GM23338 (cell line): ENCODE results near the gene TMEM176B. TPM values are rescaled to one million over a fixed set of nuclear protein-coding genes. Genes with fewer than 3 reads are reported as not detected.
A peak's percentile ranks its signal among the peaks of the same experiment; 100 is the strongest.

Experiments used
- ATAC-seq: fragments of 200-7000 bp; cut with Tn5 transposase; 3 replicates; pipeline ENCODE4 v1.9.1; 2020
- DNase-seq: peaks from one replicate; pipeline ENCODE4 v3.0.0-alpha.2; 2015; ENCODE audit warnings: low spot score
- H2AFZ ChIP-seq: fragments of 200-600 bp; sonication (generic); 2 replicates; pipeline ENCODE4 v1.8.0; 2016; ENCODE audit warnings: antibody characterized with exemption, mild to moderate bottlenecking, moderate library complexity
- H3F3A ChIP-seq: fragments of 200-600 bp; sonication (generic); replicated peaks from 2 replicates; pipeline ENCODE4 v1.8.0; 2017; ENCODE audit warnings: antibody characterized with exemption, mixed run types, low read depth
- H3K27ac ChIP-seq: fragments of 200-600 bp; sonication (generic); 2 replicates; pipeline ENCODE4 v1.6.1; 2016; ENCODE audit warnings: low read depth
- H3K27me3 ChIP-seq: fragments of 200-600 bp; sonication (generic); 2 replicates; pipeline ENCODE4 v1.8.0; 2016; ENCODE audit warnings: mild to moderate bottlenecking, mixed run types, moderate library complexity; ENCODE audit not compliant: insufficient read depth
- H3K36me3 ChIP-seq: fragments of 200-600 bp; sonication (generic); 2 replicates; pipeline ENCODE4 v1.8.0; 2016; ENCODE audit warnings: mild to moderate bottlenecking; ENCODE audit not compliant: insufficient read depth
- H3K4me1 ChIP-seq: fragments of 200-600 bp; sonication (generic); 2 replicates; pipeline ENCODE4 v1.8.0; 2016; ENCODE audit warnings: mild to moderate bottlenecking, moderate library complexity; ENCODE audit not compliant: insufficient read depth
- H3K4me2 ChIP-seq: fragments of 200-600 bp; sonication (generic); 2 replicates; pipeline ENCODE4 v1.7.1; 2017; ENCODE audit warnings: mixed run types
- H3K4me3 ChIP-seq: fragments of 200-600 bp; sonication (generic); 2 replicates; pipeline ENCODE4 v1.6.1; 2016; ENCODE audit warnings: mixed run types
- H3K79me2 ChIP-seq: fragments of 200-600 bp; sonication (generic); replicated peaks from 2 replicates; pipeline ENCODE4 v1.8.0; 2017; ENCODE audit warnings: mild to moderate bottlenecking; ENCODE audit not compliant: insufficient read depth
- H3K9me2 ChIP-seq: fragments of 200-600 bp; sonication (generic); 2 replicates; pipeline ENCODE4 v1.8.0; 2017; ENCODE audit not compliant: insufficient read depth
- H4K20me1 ChIP-seq: fragments of 200-600 bp; sonication (generic); replicated peaks from 2 replicates; pipeline ENCODE4 v1.8.0; 2017; ENCODE audit warnings: mild to moderate bottlenecking; ENCODE audit not compliant: insufficient read depth
- H3K27ac Mint-ChIP-seq: 2 replicates; pipeline ENCODE4 v1.8.0; 2020; ENCODE audit warnings: inconsistent platforms, mild to moderate bottlenecking, moderate library complexity, mixed read lengths
- H3K27me3 Mint-ChIP-seq: 3 replicates; pipeline ENCODE4 v1.8.0; 2022; ENCODE audit warnings: low read depth, mild to moderate bottlenecking, moderate library complexity, mixed read lengths, inconsistent platforms; ENCODE audit not compliant: insufficient read depth, poor library complexity
- H3K36me3 Mint-ChIP-seq: 3 replicates; pipeline ENCODE4 v1.8.0; 2021; ENCODE audit warnings: low read depth, mild to moderate bottlenecking, inconsistent platforms, moderate library complexity, mixed read lengths
- H3K4me1 Mint-ChIP-seq: 3 replicates; pipeline ENCODE4 v1.8.0; 2020; ENCODE audit warnings: mild to moderate bottlenecking, inconsistent platforms, mixed read lengths
- H3K4me3 Mint-ChIP-seq: 3 replicates; pipeline ENCODE4 v1.8.0; 2021; ENCODE audit warnings: moderate library complexity, mild to moderate bottlenecking, inconsistent platforms, mixed read lengths
- H3K9me3 Mint-ChIP-seq: 3 replicates; pipeline ENCODE4 v1.8.0; 2020; ENCODE audit warnings: moderate library complexity, mild to moderate bottlenecking, inconsistent platforms, mixed read lengths
- EZH2 ChIP-seq: fragments of 200-600 bp; sonication (generic); IDR thresholded peaks from one replicate; pipeline ENCODE4 v1.8.0; 2017; ENCODE audit warnings: antibody characterized with exemption, mild to moderate bottlenecking, low read depth; ENCODE audit not compliant: unreplicated experiment
- EZH2phosphoT487 ChIP-seq: fragments of 200-600 bp; sonication (generic); IDR thresholded peaks from one replicate; pipeline ENCODE4 v1.8.1; 2018; ENCODE audit warnings: antibody characterized with exemption; ENCODE audit not compliant: unreplicated experiment
- JUNB ChIP-seq: IDR thresholded peaks from one replicate; pipeline ENCODE4 v1.6.1; 2016; ENCODE audit warnings: antibody characterized with exemption; ENCODE audit not compliant: unreplicated experiment
- NANOG ChIP-seq: IDR thresholded peaks from 2 replicates; pipeline ENCODE4 v1.6.1; 2016; ENCODE audit warnings: antibody characterized with exemption, borderline replicate concordance
- POLR2AphosphoS5 ChIP-seq: IDR thresholded peaks from 2 replicates; pipeline ENCODE4 v1.6.1; 2016; ENCODE audit warnings: antibody characterized with exemption, low read depth
- STAT1 ChIP-seq: IDR thresholded peaks from one replicate; pipeline ENCODE4 v1.6.1; 2016; ENCODE audit warnings: antibody characterized with exemption; ENCODE audit not compliant: unreplicated experiment
- ZNF114 ChIP-seq: fragments of 250-450 bp; sonication (Bioruptor Pico); IDR thresholded peaks from 2 replicates; pipeline ENCODE4 v1.5.0; 2020; ENCODE audit warnings: mild to moderate bottlenecking, moderate library complexity
- polyA plus RNA-seq: library from polyadenylated mRNA; unstranded; fragments of >200 nt; fragmentation: Nextera tagmentation; extraction: Ambion mirVana; gene quantifications from 2 replicates; pipeline ENCODE4 v1.2.1, GENCODE V29; 2016
- total RNA-seq: library from RNA; depleted of rRNA; stranded (reverse); fragments of >200 nt; shearing (Covaris generic); gene quantifications from 2 replicates; pipeline ENCODE4 v1.2.3, GENCODE V29; 2014
- TF ChIP-seq, protein P1 (sequence below): fragments of 250-450 bp; sonication (Bioruptor Pico); IDR thresholded peaks from 2 replicates; pipeline ENCODE4 v1.5.0; 2020; ENCODE audit warnings: mild to moderate bottlenecking, moderate library complexity
- TF ChIP-seq, protein P2 (sequence below), 2 experiments: fragments of 200-600 bp in 1 of 2; sonication (generic) in 1 of 2; conservative IDR thresholded peaks; 2 replicates each; pipeline versions ENCODE4 v1.5.1 to v1.6.1; 2016 to 2017; ENCODE audit warnings: antibody characterized with exemption in 2 of 2, low read depth in 2 of 2, mild to moderate bottlenecking in 2 of 2, moderate library complexity in 1 of 2
- TF ChIP-seq, protein P3 (sequence below): IDR thresholded peaks from one replicate; pipeline ENCODE4 v1.6.1; 2018; ENCODE audit warnings: antibody characterized with exemption; ENCODE audit not compliant: unreplicated experiment

The TMEM176B gene
- total and polyA plus RNA-seq, 2 experiments from 2014 or later, result 0.35 to 0.42 TPM

DNA sequence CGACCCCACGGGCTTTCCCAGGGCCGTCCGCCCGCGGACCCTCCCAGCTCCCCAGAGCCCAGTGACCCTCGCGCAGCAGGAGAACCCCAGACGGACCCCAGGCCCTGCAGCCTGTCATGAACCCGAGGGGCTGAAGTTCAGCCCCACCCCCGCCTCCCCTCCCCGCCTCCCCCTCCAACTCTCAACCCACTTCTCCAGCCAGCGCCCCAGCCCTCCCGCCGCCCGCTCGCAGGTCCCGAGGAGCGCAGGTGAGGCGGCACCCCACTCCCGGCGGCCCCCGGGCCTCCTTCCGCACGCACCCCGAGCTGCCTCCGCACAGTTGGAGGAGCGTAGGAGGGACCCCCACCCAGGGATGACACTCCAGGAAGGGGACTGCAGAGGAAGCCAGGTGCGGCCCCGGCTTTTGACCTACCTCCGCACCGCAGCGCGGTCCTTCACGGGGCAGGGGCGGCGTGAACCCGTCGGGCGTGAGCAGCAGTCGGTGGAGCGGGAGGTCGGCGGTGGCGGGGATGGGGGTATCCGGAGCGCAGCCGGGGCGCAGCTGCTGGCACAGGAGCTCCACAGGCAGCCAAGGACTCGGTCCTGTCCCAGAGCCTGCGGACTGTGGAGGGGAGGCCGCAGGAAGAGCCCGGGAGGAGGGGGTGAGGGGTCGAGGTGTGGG is 547 bp upstream of the TMEM176B start, which contains the start of gene TMEM176A:
Gene TMEM176A (plus strand): TSS at position 189 of the 661 bp plus-strand sequence. CDS start 782 bp downstream, outside the sequence.
- H3K36me3 ChIP-seq, result no peaks in the 10 kb centered on the region
- no peaks in the 10 kb centered on the region for H3K4me1 ChIP-seq
- H3K79me2 ChIP-seq, result no peaks in the 10 kb centered on the region
- peak within 1 kb of the TSS; percentile 90 for H3K4me2 ChIP-seq
- H3K4me3 ChIP-seq, result peak within 1 kb of the TSS; percentile 66
- peaks cover 79% of the 10 kb centered on the region for H3K27me3 ChIP-seq
- peak; percentile 37 for DNase-seq
- Mint-ChIP-seq H3K27me3 (peaks cover 44% of the 10 kb centered on the region), H3K36me3 (no peaks in the 10 kb centered on the region; the same call in none of the 3 replicates), H3K27ac (no peak within 1 kb of the TSS), H3K4me3 (peak within 1 kb of the TSS; percentile 68), H3K4me1 (peaks cover 19% of the 10 kb centered on the region), H3K9me3 (peaks cover under 1% of the 10 kb centered on the region)
- H3K27ac ChIP-seq, result no peak within 1 kb of the TSS
- peak; percentile 50 for ATAC-seq
- no peaks in the 10 kb centered on the region for H3K9me2 ChIP-seq
- peak within 1 kb of the TSS; percentile 96 for H2AFZ ChIP-seq
- H4K20me1 ChIP-seq, result peaks cover 3% of the 10 kb centered on the region; the same call in 1 of the 2 replicates
- TF ChIP-seq, protein P1, sequence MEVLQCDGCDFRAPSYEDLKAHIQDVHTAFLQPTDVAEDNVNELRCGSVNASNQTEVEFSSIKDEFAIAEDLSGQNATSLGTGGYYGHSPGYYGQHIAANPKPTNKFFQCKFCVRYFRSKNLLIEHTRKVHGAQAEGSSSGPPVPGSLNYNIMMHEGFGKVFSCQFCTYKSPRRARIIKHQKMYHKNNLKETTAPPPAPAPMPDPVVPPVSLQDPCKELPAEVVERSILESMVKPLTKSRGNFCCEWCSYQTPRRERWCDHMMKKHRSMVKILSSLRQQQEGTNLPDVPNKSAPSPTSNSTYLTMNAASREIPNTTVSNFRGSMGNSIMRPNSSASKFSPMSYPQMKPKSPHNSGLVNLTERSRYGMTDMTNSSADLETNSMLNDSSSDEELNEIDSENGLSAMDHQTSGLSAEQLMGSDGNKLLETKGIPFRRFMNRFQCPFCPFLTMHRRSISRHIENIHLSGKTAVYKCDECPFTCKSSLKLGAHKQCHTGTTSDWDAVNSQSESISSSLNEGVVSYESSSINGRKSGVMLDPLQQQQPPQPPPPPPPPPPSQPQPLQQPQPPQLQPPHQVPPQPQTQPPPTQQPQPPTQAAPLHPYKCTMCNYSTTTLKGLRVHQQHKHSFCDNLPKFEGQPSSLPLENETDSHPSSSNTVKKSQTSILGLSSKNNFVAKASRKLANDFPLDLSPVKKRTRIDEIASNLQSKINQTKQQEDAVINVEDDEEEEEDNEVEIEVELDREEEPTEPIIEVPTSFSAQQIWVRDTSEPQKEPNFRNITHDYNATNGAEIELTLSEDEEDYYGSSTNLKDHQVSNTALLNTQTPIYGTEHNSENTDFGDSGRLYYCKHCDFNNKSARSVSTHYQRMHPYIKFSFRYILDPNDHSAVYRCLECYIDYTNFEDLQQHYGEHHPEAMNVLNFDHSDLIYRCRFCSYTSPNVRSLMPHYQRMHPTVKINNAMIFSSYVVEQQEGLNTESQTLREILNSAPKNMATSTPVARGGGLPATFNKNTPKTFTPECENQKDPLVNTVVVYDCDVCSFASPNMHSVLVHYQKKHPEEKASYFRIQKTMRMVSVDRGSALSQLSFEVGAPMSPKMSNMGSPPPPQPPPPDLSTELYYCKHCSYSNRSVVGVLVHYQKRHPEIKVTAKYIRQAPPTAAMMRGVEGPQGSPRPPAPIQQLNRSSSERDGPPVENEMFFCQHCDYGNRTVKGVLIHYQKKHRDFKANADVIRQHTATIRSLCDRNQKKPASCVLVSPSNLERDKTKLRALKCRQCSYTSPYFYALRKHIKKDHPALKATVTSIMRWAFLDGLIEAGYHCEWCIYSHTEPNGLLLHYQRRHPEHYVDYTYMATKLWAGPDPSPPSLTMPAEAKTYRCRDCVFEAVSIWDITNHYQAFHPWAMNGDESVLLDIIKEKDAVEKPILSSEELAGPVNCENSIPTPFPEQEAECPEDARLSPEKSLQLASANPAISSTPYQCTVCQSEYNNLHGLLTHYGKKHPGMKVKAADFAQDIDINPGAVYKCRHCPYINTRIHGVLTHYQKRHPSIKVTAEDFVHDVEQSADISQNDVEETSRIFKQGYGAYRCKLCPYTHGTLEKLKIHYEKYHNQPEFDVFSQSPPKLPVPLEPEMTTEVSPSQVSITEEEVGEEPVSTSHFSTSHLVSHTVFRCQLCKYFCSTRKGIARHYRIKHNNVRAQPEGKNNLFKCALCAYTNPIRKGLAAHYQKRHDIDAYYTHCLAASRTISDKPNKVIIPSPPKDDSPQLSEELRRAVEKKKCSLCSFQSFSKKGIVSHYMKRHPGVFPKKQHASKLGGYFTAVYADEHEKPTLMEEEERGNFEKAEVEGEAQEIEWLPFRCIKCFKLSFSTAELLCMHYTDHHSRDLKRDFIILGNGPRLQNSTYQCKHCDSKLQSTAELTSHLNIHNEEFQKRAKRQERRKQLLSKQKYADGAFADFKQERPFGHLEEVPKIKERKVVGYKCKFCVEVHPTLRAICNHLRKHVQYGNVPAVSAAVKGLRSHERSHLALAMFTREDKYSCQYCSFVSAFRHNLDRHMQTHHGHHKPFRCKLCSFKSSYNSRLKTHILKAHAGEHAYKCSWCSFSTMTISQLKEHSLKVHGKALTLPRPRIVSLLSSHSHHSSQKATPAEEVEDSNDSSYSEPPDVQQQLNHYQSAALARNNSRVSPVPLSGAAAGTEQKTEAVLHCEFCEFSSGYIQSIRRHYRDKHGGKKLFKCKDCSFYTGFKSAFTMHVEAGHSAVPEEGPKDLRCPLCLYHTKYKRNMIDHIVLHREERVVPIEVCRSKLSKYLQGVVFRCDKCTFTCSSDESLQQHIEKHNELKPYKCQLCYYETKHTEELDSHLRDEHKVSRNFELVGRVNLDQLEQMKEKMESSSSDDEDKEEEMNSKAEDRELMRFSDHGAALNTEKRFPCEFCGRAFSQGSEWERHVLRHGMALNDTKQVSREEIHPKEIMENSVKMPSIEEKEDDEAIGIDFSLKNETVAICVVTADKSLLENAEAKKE (CRISPR knock-in tag), result no peak
- no peak for TF ChIP-seq POLR2AphosphoS5
- no peak for TF ChIP-seq STAT1
- TF ChIP-seq, protein P2, sequence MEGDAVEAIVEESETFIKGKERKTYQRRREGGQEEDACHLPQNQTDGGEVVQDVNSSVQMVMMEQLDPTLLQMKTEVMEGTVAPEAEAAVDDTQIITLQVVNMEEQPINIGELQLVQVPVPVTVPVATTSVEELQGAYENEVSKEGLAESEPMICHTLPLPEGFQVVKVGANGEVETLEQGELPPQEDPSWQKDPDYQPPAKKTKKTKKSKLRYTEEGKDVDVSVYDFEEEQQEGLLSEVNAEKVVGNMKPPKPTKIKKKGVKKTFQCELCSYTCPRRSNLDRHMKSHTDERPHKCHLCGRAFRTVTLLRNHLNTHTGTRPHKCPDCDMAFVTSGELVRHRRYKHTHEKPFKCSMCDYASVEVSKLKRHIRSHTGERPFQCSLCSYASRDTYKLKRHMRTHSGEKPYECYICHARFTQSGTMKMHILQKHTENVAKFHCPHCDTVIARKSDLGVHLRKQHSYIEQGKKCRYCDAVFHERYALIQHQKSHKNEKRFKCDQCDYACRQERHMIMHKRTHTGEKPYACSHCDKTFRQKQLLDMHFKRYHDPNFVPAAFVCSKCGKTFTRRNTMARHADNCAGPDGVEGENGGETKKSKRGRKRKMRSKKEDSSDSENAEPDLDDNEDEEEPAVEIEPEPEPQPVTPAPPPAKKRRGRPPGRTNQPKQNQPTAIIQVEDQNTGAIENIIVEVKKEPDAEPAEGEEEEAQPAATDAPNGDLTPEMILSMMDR (conservative IDR thresholded peaks at IDR 0.05; ENCODE audit: low read depth in 2 of 2), result no peak
- TF ChIP-seq JUNB, result no peak
- TF ChIP-seq, protein P3, sequence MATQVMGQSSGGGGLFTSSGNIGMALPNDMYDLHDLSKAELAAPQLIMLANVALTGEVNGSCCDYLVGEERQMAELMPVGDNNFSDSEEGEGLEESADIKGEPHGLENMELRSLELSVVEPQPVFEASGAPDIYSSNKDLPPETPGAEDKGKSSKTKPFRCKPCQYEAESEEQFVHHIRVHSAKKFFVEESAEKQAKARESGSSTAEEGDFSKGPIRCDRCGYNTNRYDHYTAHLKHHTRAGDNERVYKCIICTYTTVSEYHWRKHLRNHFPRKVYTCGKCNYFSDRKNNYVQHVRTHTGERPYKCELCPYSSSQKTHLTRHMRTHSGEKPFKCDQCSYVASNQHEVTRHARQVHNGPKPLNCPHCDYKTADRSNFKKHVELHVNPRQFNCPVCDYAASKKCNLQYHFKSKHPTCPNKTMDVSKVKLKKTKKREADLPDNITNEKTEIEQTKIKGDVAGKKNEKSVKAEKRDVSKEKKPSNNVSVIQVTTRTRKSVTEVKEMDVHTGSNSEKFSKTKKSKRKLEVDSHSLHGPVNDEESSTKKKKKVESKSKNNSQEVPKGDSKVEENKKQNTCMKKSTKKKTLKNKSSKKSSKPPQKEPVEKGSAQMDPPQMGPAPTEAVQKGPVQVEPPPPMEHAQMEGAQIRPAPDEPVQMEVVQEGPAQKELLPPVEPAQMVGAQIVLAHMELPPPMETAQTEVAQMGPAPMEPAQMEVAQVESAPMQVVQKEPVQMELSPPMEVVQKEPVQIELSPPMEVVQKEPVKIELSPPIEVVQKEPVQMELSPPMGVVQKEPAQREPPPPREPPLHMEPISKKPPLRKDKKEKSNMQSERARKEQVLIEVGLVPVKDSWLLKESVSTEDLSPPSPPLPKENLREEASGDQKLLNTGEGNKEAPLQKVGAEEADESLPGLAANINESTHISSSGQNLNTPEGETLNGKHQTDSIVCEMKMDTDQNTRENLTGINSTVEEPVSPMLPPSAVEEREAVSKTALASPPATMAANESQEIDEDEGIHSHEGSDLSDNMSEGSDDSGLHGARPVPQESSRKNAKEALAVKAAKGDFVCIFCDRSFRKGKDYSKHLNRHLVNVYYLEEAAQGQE, result no peak
- TF ChIP-seq EZH2, result peak; percentile 91
- TF ChIP-seq ZNF114, result no peak
- no peak for TF ChIP-seq NANOG
- peak; percentile 95 for TF ChIP-seq EZH2phosphoT487
- H3F3A ChIP-seq, result no peaks in the 10 kb centered on the region
